SK-MEL-5 (cell line): ENCODE results near the gene ADORA3. TPM values are rescaled to one million over a fixed set of nuclear protein-coding genes. Genes with fewer than 3 reads are reported as not detected.

Experiments
- DNase-seq: peaks from one replicate; pipeline ENCODE4 v3.0.0-alpha.2; 2016; ENCODE audit warnings: low read depth, low spot score
- in situ Hi-C: cut with HindIII; loops from 2 replicates; pipeline ENCODE4 v1.10.0; 2016; ENCODE audit warnings: low sequenced_read_pairs, high pct_unique_total_duplicates, low pct_unique_long_range_greater_than_20kb
- small RNA-seq, 2 experiments: library from RNA; depleted of rRNA; stranded (forward); fragments of <200 nt; gene quantifications; one replicate each; pipeline ENCODE3, GENCODE V24; 2014
- total RNA-seq: library from RNA; depleted of rRNA; stranded (reverse); fragments of >200 nt; shearing (Covaris generic); gene quantifications from 2 replicates; pipeline ENCODE4 v1.2.3, GENCODE V29; 2014; rRNA removed

Gene ADORA3
- total RNA-seq, 1 experiment from 2014 or later = not detected

DNA sequence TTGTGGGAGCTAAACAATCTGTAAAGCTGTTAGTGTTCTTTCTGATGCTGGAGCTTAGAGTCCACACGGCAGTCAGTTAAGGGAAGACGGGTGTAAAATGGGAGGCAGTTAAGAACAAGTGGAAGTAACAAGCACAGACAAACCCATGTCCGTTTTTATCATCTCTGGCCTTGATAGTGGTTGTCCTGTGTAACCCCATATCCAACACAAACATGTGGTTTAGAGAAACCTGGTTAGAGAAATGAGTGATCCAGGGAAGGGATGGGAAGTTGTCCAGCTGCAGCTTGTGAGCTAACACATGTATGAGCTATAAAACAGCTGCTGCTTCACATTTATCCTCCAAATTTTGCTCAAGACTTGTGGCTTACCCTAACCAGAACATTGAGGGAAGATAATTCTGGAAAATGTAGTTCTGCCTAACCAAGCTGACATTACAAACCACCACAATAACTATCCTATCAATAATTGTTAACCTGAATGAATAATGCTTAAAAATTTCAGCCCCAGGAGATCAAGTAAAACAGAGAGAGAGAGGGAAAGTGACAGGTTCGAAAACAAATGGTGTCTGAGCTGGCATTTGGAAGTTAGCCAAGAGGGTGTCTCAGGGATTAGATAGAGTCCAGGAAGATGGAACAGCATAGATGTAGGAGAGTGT is 40.3 kb downstream of the ADORA3 start:
- in situ Hi-C loops = no loop called here
- DNase-seq = no peak

DNA sequence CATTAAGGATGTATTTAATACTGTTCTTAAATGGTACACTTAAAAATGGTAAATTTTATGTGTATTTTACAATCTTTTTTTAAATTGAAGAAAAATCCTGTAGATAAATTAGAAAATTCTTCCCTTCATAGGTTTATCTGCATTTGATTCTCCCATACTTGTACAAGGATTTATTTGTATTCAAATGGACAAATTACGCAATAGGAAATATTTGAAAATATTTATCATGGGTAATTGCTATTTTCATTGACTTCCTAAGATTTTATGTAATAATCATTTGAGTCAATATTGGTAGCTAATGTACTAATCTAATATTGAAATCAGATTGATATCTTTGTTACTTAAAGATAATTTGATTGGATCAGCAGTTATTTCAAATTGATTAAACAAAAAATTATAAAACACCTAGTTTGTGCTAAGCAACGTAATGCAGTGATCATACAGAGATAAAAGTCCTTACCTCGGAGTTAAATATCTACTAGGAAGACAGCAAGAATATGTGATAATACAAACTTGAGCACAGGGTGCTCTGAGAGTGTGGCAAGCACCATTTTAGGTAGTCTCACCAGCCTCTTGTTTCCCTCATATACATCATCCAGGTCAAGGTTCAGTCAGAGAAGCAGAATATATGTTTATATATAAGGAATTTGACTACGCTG is 40.9 kb downstream of the ADORA3 start:
- DNase-seq = no peak
- in situ Hi-C loops = no loop called here

DNA sequence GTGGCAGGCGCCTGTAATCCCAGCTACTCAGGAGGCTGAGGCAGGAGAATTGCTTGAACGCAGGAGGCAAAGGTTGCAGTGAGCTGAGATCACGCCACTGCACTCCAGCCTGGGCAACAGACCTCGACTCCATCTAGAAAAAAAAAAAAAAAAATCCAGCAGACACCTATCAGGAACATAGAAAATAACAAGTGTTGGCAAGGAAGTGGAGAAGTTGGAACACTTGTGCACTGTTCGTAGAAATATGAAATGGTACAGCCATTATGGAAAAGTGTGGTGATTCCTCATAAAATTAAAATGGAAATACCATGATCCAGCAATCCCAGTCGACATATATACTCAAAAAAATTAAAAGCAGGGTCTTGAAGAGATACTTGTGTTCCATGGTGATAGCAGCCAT is 41.7 kb downstream of the ADORA3 start:
- DNase-seq = no peak
- in situ Hi-C loops = no loop called here

DNA sequence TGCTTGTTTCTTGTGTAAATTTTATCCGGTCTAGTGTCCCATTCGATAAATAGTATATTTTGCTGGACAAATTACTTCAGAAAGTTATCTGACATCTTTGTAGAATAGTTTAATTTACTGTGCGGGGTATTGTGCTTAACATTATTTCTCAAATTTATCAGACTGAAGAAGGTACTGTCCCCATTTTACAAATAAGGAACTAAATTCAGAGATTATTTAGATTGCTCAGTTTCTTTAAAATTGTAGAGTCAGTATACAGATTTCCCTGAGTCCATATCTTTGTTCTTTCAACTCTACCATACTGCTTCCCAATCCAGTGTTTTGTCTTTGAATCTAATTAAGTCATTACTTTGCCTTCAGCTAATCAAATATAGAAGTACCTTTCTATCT is 47.8 kb downstream of the ADORA3 start:
- in situ Hi-C loops = no loop called here
- no peak for DNase-seq

DNA sequence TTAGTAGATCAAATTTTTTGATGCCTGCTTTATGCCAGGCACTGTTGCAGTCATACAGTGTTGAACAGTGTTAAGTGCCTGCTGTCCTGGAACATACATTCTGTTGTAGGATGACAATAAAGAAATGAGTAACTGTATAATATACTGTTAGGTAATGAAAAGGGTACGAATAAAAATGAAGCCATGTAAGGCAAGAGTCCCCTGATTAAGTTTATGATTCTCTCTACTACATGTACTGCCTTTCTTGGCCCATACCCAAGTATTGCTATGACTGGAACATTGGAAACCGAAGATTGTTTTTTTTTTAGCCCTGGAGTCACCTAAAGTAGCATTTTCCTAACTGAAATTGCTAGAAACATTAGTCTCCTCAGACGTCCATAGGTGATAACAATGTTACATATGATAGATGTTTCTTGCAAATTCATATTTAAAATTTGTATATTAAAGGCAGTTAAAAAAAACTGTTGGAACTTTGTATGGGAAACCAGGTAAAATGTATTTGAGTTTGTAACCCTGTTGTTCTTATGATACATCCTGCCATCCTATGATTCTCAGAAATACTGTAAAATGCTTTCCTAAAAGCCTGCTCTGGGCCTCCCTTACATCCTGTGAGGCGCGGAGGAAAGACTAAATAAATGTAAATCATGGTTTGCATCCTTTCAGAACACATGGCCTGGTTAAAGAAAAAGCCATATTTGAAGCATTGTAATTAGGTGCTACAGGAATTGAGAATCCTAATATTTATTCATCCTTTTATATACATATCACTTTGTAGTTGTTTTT is 48.4 kb downstream of the ADORA3 start:
- in situ Hi-C loops = no loop called here
- DNase-seq = no peak

DNA sequence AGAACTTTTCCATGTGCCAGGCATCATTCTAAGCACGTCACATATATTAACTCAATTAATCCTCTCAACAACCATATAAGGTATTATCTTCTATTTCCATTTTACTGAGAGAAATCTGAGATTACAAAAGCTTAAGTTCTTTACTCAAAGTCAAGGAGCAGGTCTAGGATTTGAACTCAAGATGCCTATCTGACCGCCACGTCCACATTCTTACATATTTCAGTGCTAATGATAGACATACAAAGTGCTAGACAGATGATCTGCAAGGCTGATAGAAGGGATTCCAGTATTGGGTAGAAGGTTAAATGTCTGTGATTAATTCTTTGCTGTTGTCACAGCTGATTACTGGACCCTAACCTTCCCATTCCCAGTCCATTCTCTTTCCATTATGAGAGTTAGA is 49.7 kb downstream of the ADORA3 start:
- no peak for DNase-seq
- in situ Hi-C loops = no loop called here

DNA sequence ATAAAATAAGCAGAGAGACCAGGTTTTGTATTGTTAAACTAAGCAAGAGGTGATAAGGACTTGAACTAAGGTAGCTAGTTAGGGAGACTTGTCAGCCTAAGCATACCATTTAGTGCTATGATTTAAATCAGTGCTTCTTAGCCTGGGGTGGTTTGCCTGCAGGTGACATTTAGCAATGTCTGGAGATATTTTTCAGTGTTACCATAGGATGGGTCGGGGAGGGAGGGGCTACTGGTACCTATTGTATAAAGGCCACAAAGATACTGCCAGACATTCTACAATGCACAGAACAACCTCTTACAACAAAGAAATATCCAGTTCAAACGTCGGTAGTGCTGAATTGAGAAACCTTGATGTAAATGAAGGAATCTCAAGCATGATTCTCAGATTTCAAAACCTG is 50.9 kb downstream of the ADORA3 start:
- DNase-seq = no peak
- in situ Hi-C loops = no loop called here

DNA sequence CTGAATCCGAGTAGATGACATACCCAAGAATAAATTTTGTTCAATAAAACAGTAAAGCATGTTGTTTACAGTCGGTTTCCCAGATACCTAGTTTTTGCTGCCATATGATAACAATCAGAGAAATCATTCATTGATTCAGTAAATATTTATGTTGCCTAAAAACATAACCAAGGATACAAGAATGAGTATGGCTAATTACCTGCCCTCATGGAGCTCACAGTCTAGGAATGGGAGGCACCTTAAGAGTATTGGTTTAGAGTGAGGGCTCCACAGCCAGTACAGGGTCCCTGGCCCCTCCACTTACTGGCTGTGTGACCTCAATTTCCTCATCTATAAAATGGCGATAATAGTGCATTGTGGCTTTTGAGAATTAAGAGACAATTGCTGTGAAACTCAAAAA is 53.2 kb downstream of the ADORA3 start:
- DNase-seq = no peak
- in situ Hi-C loops = no loop called here

DNA sequence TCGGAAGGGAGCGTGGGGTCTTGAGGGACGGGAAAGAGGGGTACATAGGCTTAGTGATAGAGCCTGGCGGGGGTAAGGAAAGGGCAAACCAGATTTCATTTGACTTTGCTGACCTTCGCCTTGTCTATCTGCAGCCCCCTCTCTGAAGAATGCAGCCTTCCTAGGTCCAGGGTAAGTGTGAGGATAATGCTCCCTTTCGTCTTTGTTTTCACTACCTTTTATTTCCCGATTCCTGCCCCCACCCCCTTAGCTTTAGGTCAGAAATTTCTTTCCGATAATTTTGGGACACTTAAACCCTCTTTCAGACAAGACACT is 53.8 kb downstream of the ADORA3 start:
- no peak for DNase-seq
- in situ Hi-C loops = no loop called here

Small RNAs within 50 kb of the gene (small RNA-seq; reads per million reads assigned to genes)
- 0 reads per million in 2 experiments for gene RNU6-792P

Other genes starting within 250 kb of the ADORA3 start
- not detected in 2 replicates for gene CHIA, start 212.8 kb downstream of the ADORA3 start, total RNA-seq
- 0.29 and 0.53 TPM in 2 replicates for gene OVGP1, start 75.9 kb downstream of the ADORA3 start, total RNA-seq
- 54.1 and 57.1 TPM in 2 replicates for gene WDR77, start 54.4 kb downstream of the ADORA3 start, total RNA-seq
- gene ATP5PB, start 54.2 kb downstream of the ADORA3 start, total RNA-seq = 683 and 745 TPM in 2 replicates
- gene C1orf162, start 29.6 kb downstream of the ADORA3 start, total RNA-seq = 0.08 TPM in 1 of 2 replicates, not detected in the other
- 0.21 TPM in 1 of 2 replicates, not detected in the other for gene TMIGD3, start within 50 bp of the ADORA3 start, total RNA-seq
- gene RAP1A, start 116.2 kb upstream of the ADORA3 start, total RNA-seq = 8.4 and 11.2 TPM in 2 replicates
- 0.48 TPM in 1 of 2 replicates, not detected in the other for gene INKA2, start 235.8 kb upstream of the ADORA3 start, total RNA-seq